Mesenteric fat pad (tissue), 1 donor: ENCODE data around the gene RAPGEF1. TPM values are rescaled to one million over a fixed set of nuclear protein-coding genes. Genes with fewer than 3 reads are reported as not detected.

Experiments
- DNase-seq: peaks from one replicate; pipeline ENCODE4 v3.0.0-alpha.2; 2020; ENCODE audit warnings: low spot score
- total RNA-seq: library from RNA; stranded (reverse); fragmentation: NEBNext Ultra II Directional; extraction: Animal tissue kit (Norgen Biotek cat#: 25700); gene quantifications from one replicate; pipeline ENCODE4 v1.2.1, GENCODE V29; 2021
- donor health status: DM: yes; HTN: yes; CAD: no.

Gene RAPGEF1
- total RNA-seq, 1 donor from 2014 or later = 106 TPM

DNA sequence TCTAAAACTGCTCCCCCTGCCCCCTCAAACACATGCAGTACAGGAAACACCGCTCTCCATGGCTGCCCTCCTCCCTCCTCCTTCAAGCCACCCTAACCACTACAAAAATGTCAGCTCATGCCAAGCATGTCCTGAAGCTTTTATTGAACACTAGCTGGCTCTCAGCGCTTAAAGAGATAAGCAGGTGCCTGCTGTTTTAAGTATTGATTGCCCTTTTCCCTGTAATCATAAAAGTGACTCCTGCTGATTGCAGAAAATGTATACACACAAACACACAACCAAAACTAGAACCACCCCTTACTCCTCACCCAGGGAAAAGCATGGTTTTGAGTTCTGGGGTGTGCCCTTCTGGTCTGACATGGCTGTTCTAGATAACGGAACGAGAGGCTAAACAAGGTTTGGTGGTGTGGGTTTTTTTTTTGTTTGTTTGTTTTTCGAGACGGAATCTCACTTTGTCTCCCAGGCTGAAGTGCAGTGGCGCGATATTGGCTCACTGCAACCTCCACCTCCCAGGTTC is 205.1 kb downstream of the RAPGEF1 start:
- DNase-seq = no peak

DNA sequence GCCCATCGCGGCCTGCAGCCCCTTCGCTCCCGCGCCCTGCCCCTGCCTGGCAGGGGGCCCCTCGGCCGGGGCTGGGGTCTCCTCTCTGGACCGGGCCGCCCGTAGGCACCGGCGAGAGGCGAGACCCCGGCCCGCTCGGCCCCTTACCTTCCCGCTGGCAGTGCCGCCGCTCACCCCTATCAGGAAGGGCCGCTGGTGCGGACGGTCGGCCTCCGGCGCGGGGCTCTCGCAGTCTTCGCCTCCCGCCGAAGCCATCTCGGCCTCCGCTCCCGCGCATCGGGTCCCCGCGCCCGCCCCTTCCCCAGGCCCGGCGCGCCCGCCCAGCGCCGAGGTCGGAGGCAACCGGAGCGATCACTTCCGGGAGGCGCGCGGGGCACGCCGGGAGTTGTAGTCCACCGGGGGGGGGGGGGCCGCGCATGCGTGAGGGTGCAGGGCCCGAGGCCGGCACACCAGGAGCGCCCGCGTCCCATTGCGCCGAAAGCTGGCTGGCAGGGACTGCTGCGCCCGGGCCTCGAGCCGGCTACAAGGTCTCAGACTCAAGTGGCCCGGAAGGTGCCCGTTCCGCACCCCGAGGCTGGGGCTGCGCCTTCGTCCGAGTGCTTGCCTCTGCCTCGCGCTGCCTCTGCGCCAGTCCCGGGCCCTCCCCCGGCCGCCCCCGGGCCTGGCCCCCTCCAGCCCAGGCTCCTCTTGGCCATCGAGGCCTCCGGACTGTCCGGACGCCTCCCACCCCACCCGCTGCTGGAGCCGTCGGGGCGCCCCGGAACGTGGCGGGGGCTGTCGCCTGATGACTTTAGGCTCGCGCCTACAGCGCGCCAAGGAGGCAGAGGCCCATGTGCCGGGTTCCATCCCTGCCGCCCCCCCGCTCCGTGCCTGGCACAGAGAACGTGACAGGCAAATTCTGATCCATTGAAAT is 208.7 kb downstream of the RAPGEF1 start, which contains the start of gene UCK1:
Gene UCK1, minus strand, starts transcription at position 344 of the 913 bp plus-strand sequence. Its CDS starts 89 bp downstream, at position 255.
- peak; percentile 93 for DNase-seq

- no peak for DNase-seq
Observed at GRCh38 chr9:131530546-131530919, 209.3 kb downstream of the RAPGEF1 start.

GRCh38 chr9:131529597-131530545 is 210.0 kb downstream of the RAPGEF1 start:
- no peak for DNase-seq

DNA sequence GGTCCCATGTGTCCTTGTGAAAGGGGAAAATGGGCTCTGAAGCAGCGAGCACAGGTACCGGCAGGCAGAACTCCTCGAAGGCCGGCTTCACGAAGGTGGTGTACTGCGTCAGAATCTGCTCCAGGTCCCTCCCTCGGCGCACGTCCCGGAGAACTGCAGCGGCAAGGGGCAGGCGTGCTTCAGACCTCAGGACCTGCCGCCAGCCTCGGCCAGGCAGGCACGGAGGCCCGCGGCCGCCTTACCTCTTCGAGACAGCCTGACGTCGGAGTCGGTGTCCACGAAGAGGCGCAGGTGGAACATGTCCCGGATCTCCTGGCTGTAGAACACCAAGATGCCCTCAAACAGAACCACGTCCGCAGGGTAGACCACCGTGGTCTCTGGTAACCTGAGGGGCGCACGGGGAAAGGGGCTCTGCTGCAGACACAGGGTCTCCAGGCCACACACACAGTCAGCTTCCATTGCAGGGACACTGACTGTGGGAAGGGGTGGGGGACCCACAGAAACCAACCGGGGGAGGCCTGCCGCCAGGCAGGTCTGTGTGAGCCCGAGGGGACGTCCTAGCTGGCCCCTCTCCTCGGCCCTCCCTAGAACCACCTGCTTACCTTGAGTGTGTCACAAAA is 210.9 kb downstream of the RAPGEF1 start:
- DNase-seq = no peak

GRCh38 chr9:131528186-131528585 is 211.7 kb downstream of the RAPGEF1 start:
- no peak for DNase-seq

Other genes with a start within 250 kb of the RAPGEF1 start
- gene POMT1, start 237.2 kb downstream of the RAPGEF1 start, total RNA-seq = 17.3 TPM
- gene UCK1, start 208.8 kb downstream of the RAPGEF1 start, total RNA-seq = 24.6 TPM
- not detected for gene PRRT1B, start 194.6 kb downstream of the RAPGEF1 start, total RNA-seq